Measurements from ENCODE around the gene ZNG1F.
"Not testable (repeated sequence)": the region's sequence is repeated elsewhere in the genome, so short reads cannot be mapped to it uniquely, and the experiment has no call there.

ZNG1F gene

DNA sequence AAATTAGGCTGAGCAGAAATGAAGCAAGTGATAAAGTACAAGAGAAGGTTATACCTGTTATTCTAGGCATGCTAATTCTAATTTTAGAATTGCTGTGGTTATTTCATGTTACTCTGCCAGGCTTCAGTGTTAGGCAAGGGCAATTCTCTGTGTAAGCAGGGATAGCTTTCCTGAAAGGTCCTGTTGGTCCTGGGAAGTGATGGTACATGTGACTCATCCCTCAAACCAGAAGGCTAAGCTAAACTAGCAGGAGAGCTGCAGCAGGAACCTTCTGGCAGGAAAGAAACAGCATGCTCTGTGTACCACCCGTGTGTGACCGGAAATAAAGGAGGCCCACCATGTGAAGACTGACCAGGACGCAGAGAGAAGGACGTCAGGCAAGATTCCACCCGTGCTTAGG lies 69.4 kb downstream of the ZNG1F start:
- H3K9me3 ChIP-seq (ENCODE audit: control insufficient read depth, low read length); H3K4me1 ChIP-seq (ENCODE audit: control insufficient read depth, insufficient read depth, low read length, poor library complexity, severe bottlenecking); H3K36me3 ChIP-seq (ENCODE audit: control insufficient read depth, insufficient read depth, low read length); H3K27ac ChIP-seq (ENCODE audit: low read depth, low read length, severe bottlenecking); H3K4me3 ChIP-seq (ENCODE audit: extremely low read depth, insufficient read depth, low read length, poor library complexity, severe bottlenecking): not testable (repeated sequence)
- WGBS, 2 experiments (ENCODE audit: insufficient coverage in 2 of 2) = no CpG with 5 or more reads among the region's 5 CpGs

DNA sequence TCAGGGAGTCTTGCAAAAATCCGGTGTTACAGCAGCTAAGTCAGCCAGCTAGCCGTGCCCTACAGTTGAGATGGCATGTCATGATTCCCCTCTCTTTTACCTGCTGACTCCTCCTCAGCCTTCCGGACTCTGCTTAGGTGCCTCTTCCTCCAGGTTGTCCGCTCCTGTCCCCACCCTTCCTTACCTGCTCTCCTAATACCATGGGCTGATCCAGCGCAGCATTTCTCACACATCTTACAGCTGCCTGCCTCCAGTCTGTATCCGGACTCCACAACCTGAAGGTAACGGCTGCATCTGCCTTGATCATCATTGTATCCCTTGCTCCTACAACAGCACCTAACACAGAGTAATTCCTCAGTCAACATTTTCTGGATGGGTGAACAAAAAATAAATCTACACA lies 69.8 kb downstream of the ZNG1F start:
- not testable (repeated sequence) for H3K9me3 ChIP-seq (ENCODE audit: control insufficient read depth, low read length)

DNA sequence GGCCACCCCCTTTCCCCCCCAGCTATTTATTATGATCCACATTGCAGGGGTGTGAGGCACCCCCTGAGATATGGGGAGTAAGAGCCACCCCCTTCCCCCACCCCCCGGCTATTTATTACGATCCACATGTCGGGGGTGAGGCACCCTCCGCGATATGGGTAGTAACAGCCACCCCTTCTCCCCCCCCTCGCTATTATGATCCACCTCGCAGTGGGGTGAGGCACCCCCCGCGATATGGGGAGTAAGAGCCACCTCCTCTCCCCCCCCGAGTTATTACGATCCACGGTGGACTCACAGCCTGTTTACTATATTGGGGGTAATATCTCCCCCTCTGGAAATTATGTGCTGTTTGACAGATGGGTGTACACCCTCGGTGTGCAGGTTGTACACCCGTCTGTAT lies 75.8 kb downstream of the ZNG1F start:
- not testable (repeated sequence) for H3K27ac ChIP-seq (ENCODE audit: low read depth, low read length, severe bottlenecking); H3K9me3 ChIP-seq (ENCODE audit: control insufficient read depth, low read length); H3K4me3 ChIP-seq (ENCODE audit: extremely low read depth, insufficient read depth, low read length, poor library complexity, severe bottlenecking); H3K36me3 ChIP-seq (ENCODE audit: control insufficient read depth, insufficient read depth, low read length); H3K4me1 ChIP-seq (ENCODE audit: control insufficient read depth, insufficient read depth, low read length, poor library complexity, severe bottlenecking)
- no CpG with 5 or more reads among the region's 14 CpGs for WGBS, 2 experiments (ENCODE audit: insufficient coverage in 2 of 2)

More for the DNA sequence above, 69.8 kb downstream of the ZNG1F start:
- H3K27ac ChIP-seq (ENCODE audit: low read depth, low read length, severe bottlenecking); H3K36me3 ChIP-seq (ENCODE audit: control insufficient read depth, insufficient read depth, low read length); H3K4me1 ChIP-seq (ENCODE audit: control insufficient read depth, insufficient read depth, low read length, poor library complexity, severe bottlenecking); H3K4me3 ChIP-seq (ENCODE audit: extremely low read depth, insufficient read depth, low read length, poor library complexity, severe bottlenecking): not testable (repeated sequence)
- WGBS, 2 experiments (ENCODE audit: insufficient coverage in 2 of 2) = 53 to 61% methylated on average over 3 to 4 of the region's 7 CpGs

DNA sequence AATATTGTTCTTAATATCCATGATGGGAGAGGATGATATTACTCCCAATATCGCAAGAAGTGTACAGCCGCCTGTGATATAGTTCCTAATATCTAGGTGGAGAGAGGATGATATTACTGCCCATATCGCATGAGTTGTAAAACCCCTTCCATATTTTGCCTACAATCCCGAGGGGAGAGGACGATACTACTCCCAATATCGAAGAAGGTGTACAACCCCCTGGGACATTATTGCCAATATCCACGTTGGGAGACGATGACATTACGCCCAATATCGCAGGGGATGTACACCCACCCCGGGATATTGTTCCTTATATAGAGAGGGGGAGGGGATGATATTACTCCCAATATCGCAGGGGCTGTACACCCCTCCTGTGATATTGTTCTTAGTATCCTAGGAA lies 77.7 kb downstream of the ZNG1F start:
- H3K4me3 ChIP-seq (ENCODE audit: extremely low read depth, insufficient read depth, low read length, poor library complexity, severe bottlenecking); H3K9me3 ChIP-seq (ENCODE audit: control insufficient read depth, low read length); H3K27ac ChIP-seq (ENCODE audit: low read depth, low read length, severe bottlenecking); H3K4me1 ChIP-seq (ENCODE audit: control insufficient read depth, insufficient read depth, low read length, poor library complexity, severe bottlenecking); H3K36me3 ChIP-seq (ENCODE audit: control insufficient read depth, insufficient read depth, low read length): not testable (repeated sequence)
- WGBS, 2 experiments (ENCODE audit: insufficient coverage in 2 of 2) = no CpG with 5 or more reads among the region's 12 CpGs

DNA sequence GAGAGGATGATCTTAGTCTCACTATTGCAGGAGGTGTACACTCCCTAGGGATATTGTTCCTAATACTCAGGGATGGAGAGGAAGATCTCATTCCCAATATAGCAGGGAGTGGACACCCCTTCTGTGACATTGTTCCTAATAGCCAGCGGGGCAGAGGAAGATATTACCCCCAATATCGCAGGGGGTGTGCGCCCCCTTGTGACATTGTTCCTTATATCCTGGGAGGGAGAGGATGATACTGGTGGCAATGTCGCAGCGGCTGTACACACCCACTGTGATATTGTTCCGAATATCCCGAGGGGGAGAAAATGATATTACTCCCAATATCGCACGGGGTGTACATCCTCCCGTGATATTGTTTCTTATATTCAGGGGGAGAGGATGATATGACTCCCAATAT lies 78.2 kb downstream of the ZNG1F start:
- H3K9me3 ChIP-seq (ENCODE audit: control insufficient read depth, low read length); H3K4me3 ChIP-seq (ENCODE audit: extremely low read depth, insufficient read depth, low read length, poor library complexity, severe bottlenecking); H3K4me1 ChIP-seq (ENCODE audit: control insufficient read depth, insufficient read depth, low read length, poor library complexity, severe bottlenecking); H3K27ac ChIP-seq (ENCODE audit: low read depth, low read length, severe bottlenecking); H3K36me3 ChIP-seq (ENCODE audit: control insufficient read depth, insufficient read depth, low read length): not testable (repeated sequence)
- WGBS, 2 experiments (ENCODE audit: insufficient coverage in 2 of 2) = 25 to 30% methylated on average over 3 of the region's 10 CpGs

DNA sequence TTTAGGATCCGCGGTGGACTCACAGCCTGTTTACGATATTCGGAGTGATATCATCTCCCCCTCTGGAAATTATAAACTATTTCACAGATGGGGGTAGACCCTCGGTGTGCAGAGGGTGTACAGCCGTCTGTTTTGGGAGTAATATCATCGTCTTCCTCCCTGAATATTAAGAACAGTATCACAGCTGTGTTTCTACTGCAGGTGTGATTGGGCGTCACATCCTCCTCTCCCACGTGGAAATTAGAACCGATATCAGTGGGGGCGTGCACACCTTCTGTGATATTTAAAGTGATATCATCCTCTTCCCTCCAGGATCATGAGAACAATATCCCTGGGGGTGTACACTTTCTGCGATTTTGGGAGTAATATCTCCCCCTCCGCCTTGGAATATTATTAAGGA lies 79.9 kb downstream of the ZNG1F start:
- not testable (repeated sequence) for H3K27ac ChIP-seq (ENCODE audit: low read depth, low read length, severe bottlenecking); H3K4me3 ChIP-seq (ENCODE audit: extremely low read depth, insufficient read depth, low read length, poor library complexity, severe bottlenecking); H3K9me3 ChIP-seq (ENCODE audit: control insufficient read depth, low read length); H3K4me1 ChIP-seq (ENCODE audit: control insufficient read depth, insufficient read depth, low read length, poor library complexity, severe bottlenecking); H3K36me3 ChIP-seq (ENCODE audit: control insufficient read depth, insufficient read depth, low read length)
- WGBS, 2 experiments (ENCODE audit: insufficient coverage in 2 of 2) = 38 to 55% methylated on average over 2 to 4 of the region's 13 CpGs

DNA sequence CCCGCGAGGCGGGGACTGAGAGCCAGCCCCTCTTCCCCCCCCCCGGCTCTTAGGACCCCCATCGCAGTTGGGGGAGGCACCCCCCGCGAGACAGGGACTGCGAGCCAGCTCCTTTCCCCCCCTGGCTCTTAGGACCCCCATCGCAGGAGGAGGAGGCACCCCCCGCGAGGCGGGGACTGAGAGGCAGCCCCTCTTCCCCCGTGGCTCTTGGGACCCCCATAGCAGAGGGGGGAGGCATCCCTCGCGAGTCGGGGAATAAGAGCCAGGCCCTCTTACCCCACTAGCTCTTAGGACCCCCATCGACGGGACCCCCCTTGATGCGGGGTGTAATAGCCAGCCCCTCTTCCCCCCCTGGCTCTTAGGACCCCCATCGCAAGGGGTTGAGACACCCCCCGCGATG lies 80.3 kb downstream of the ZNG1F start:
- not testable (repeated sequence) for H3K36me3 ChIP-seq (ENCODE audit: control insufficient read depth, insufficient read depth, low read length); H3K4me3 ChIP-seq (ENCODE audit: extremely low read depth, insufficient read depth, low read length, poor library complexity, severe bottlenecking); H3K4me1 ChIP-seq (ENCODE audit: control insufficient read depth, insufficient read depth, low read length, poor library complexity, severe bottlenecking); H3K27ac ChIP-seq (ENCODE audit: low read depth, low read length, severe bottlenecking); H3K9me3 ChIP-seq (ENCODE audit: control insufficient read depth, low read length)
- no CpG with 5 or more reads among the region's 22 CpGs for WGBS, 2 experiments (ENCODE audit: insufficient coverage in 2 of 2)

DNA sequence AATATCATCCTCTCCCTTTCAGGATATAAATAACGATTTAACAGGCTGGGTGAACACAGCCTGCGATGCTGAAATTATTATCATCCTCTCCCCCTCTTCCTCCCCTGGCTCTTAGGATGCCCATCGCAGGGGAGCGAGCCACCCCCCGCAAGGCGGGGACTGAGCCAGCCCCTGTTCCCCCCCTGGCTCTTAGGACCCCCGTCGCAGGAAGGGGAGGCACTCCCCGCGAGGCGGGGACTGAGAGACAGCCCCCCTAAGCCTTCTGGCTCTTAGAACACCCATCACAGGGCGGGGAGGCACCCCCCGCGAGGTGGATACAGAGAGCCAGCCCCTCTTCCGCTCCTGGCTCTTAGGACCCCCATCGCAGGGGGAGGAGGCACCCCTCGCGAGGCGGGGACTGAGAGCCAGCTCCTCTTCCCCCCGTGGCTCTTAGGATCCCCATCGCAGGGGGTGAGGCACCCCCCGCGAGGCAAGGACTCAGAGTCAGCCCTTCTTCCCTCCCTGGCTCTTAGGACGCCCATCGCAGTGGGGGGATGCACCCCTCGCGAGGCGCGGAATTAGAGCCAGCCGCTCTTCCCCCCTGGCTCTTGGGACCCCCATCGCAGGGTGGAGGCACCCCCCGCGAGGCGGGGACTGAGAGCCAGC lies 82.5 kb downstream of the ZNG1F start:
- not testable (repeated sequence) for H3K36me3 ChIP-seq (ENCODE audit: control insufficient read depth, insufficient read depth, low read length); H3K4me3 ChIP-seq (ENCODE audit: extremely low read depth, insufficient read depth, low read length, poor library complexity, severe bottlenecking); H3K4me1 ChIP-seq (ENCODE audit: control insufficient read depth, insufficient read depth, low read length, poor library complexity, severe bottlenecking); H3K27ac ChIP-seq (ENCODE audit: low read depth, low read length, severe bottlenecking); H3K9me3 ChIP-seq (ENCODE audit: control insufficient read depth, low read length)
- WGBS, 2 experiments (ENCODE audit: insufficient coverage in 2 of 2) = no CpG with 5 or more reads among the region's 34 CpGs

DNA sequence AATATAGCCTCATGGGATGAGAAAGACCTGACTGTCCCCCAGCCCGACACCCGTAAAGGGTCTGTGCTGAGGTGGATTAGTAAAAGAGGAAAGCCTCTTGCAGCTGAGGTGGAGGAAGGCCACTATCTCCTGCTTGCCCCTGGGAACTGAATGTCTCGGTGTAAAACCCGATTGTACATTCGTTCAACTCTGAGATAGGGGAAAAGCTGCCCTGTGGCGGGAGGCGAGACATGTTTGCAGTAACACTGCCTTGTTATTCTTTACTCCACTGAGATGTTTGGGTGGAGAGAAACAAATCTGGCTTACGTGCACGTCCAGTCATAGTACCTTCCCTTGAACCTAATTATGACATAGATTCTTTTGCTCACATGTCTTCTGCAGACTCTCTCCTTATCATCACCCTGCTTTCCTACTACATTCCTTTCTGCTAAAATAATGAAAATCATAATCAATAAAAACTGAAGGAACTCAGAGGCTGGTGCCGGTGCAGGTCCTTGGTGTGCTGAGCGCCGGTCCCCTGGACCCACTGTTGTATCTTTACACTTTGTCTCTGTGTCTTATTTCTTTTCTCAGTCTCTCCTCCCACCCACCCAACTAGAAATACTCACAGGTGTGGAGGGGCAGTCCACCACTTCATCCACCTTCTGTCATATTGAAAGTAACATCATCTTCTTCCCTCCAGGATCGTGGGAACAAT lies 83.4 kb downstream of the ZNG1F start:
- H3K4me1 ChIP-seq (ENCODE audit: control insufficient read depth, insufficient read depth, low read length, poor library complexity, severe bottlenecking); H3K9me3 ChIP-seq (ENCODE audit: control insufficient read depth, low read length); H3K27ac ChIP-seq (ENCODE audit: low read depth, low read length, severe bottlenecking); H3K36me3 ChIP-seq (ENCODE audit: control insufficient read depth, insufficient read depth, low read length); H3K4me3 ChIP-seq (ENCODE audit: extremely low read depth, insufficient read depth, low read length, poor library complexity, severe bottlenecking): not testable (repeated sequence)
- no CpG with 5 or more reads among the region's 13 CpGs for WGBS, 2 experiments (ENCODE audit: insufficient coverage in 2 of 2)

DNA sequence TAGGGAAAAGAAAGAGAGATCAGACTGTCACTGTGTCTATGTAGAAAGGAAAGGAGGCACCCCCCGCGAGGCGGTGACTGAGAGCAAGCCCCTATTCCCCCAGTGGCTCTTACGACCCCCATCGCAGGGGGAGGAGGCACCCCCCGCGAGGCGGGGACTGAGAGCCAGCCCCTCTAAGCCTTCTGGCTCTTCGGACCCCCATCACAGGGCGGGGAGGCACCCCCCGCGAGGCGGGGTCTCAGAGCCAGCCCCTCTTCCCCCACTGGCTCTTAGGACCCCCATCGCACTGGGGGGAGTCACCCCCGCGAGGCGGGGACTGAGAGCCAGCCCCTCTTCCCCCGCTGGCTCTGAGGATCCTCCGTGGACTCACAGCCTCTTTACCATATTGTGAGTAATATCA lies 84.6 kb downstream of the ZNG1F start:
- WGBS, 2 experiments (ENCODE audit: insufficient coverage in 2 of 2) = no CpG with 5 or more reads among the region's 19 CpGs
- not testable (repeated sequence) for H3K4me3 ChIP-seq (ENCODE audit: extremely low read depth, insufficient read depth, low read length, poor library complexity, severe bottlenecking); H3K36me3 ChIP-seq (ENCODE audit: control insufficient read depth, insufficient read depth, low read length); H3K4me1 ChIP-seq (ENCODE audit: control insufficient read depth, insufficient read depth, low read length, poor library complexity, severe bottlenecking); H3K27ac ChIP-seq (ENCODE audit: low read depth, low read length, severe bottlenecking); H3K9me3 ChIP-seq (ENCODE audit: control insufficient read depth, low read length)

DNA sequence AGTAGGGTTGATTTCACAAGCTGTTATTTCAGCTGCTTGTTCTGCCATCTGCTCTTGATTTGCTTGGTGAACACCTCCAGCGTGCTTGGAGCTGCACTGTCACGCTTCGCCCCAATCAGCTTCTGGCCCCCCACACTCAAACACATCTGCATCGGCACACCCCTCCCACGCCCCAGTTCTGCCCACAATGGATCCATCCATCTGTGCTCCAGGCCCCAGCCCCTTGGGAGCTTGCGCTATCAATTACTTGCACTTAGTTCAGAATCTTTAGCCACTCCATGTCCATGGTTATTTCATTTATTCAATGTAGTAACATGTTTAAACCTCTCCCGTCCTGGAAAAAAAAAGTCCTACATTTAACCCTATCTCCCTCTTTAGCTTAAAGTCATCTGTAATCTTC lies 88.6 kb downstream of the ZNG1F start:
- WGBS, 2 experiments (ENCODE audit: insufficient coverage in 2 of 2) = 80% methylated on average over 1 of the region's 7 CpGs; no CpG with 5 or more reads in 1 of the 2 experiments
- H3K4me3 ChIP-seq (ENCODE audit: extremely low read depth, insufficient read depth, low read length, poor library complexity, severe bottlenecking); H3K36me3 ChIP-seq (ENCODE audit: control insufficient read depth, insufficient read depth, low read length); H3K9me3 ChIP-seq (ENCODE audit: control insufficient read depth, low read length); H3K4me1 ChIP-seq (ENCODE audit: control insufficient read depth, insufficient read depth, low read length, poor library complexity, severe bottlenecking); H3K27ac ChIP-seq (ENCODE audit: low read depth, low read length, severe bottlenecking): not testable (repeated sequence)
